Common myeloid progenitor, CD34-positive (primary cell): Measurements from ENCODE around the gene RBFOX2.

Source experiments
- CTCF ChIA-PET: fragments of 350-600 bp; sonication (Branson Sonifier 250); formaldehyde crosslinking; loops from one replicate; lab custom pipeline; 2021; ENCODE audit warnings: antibody characterized with exemption; lab: Charles Lee
- POLR2A ChIA-PET: fragments of 350-600 bp; sonication (Branson Sonifier 250); formaldehyde crosslinking; loops from one replicate; lab custom pipeline; 2021; ENCODE audit warnings: antibody characterized with exemption; lab: Charles Lee
- DNase-seq, 3 donors: peaks; one replicate each; pipeline versions ENCODE4 v3.0.0 to v3.0.0-alpha.2; 2013
- H3K27ac ChIP-seq, 2 experiments: 1 replicate in 1 of 2; 2 replicates in 1 of 2; pipeline ENCODE4 v1.7.0; 2013; ENCODE audit warnings: inconsistent platforms in 2 of 2, low read length in 2 of 2, mild to moderate bottlenecking in 2 of 2, low read depth in 1 of 2, moderate library complexity in 1 of 2; ENCODE audit not compliant: severe bottlenecking in 2 of 2, insufficient read depth in 1 of 2, poor library complexity in 1 of 2
- H3K27me3 ChIP-seq, 5 experiments: replicated peaks in 2 of 5; 1 replicate in 3 of 5; 2 replicates in 2 of 5; pipeline versions ENCODE4 v1.6.1 to v1.7.0; 2013; ENCODE audit warnings: low read length in 4 of 5, mild to moderate bottlenecking in 2 of 5, moderate library complexity in 2 of 5, inconsistent platforms in 1 of 5; ENCODE audit not compliant: insufficient read depth in 5 of 5, control insufficient read depth in 4 of 5
- H3K36me3 ChIP-seq, 4 experiments: 1 replicate in 2 of 4; 2 replicates in 2 of 4; pipeline versions ENCODE4 v1.6.1 to v1.7.0; 2013; ENCODE audit warnings: low read length in 3 of 4, control low read depth in 1 of 4, mild to moderate bottlenecking in 1 of 4; ENCODE audit not compliant: control insufficient read depth in 4 of 4, insufficient read depth in 4 of 4
- H3K4me1 ChIP-seq, 4 experiments: 1 replicate in 3 of 4; 2 replicates in 1 of 4; pipeline versions ENCODE4 v1.6.1 to v1.7.1; 2013; ENCODE audit warnings: low read length in 3 of 4, mild to moderate bottlenecking in 3 of 4, control low read depth in 1 of 4, inconsistent platforms in 1 of 4, moderate library complexity in 1 of 4; ENCODE audit not compliant: control insufficient read depth in 4 of 4, insufficient read depth in 4 of 4; ENCODE audit errors: control extremely low read depth in 1 of 4
- H3K4me3 ChIP-seq, 7 experiments: 1 replicate in 4 of 7; 2 replicates in 3 of 7; pipeline versions ENCODE4 v1.5.1 to v1.7.0; 2013; ENCODE audit warnings: mild to moderate bottlenecking in 7 of 7, low read length in 6 of 7, moderate library complexity in 6 of 7, inconsistent platforms in 2 of 7, low read depth in 2 of 7, control low read depth in 1 of 7; ENCODE audit not compliant: insufficient read depth in 4 of 7, control insufficient read depth in 1 of 7; ENCODE audit errors: extremely low read depth in 1 of 7
- H3K9me3 ChIP-seq, 5 experiments: 1 replicate in 4 of 5; 2 replicates in 1 of 5; pipeline versions ENCODE4 v1.6.1 to v1.7.1; 2013; ENCODE audit warnings: low read length in 4 of 5, mild to moderate bottlenecking in 2 of 5, inconsistent platforms in 1 of 5, low read depth in 1 of 5, moderate library complexity in 1 of 5; ENCODE audit not compliant: control insufficient read depth in 4 of 5, insufficient read depth in 2 of 5; ENCODE audit errors: control extremely low read depth in 1 of 5
- WGBS: methylation state at CpG from one replicate; pipeline ENCODE4 v1.1.5; 2013; ENCODE audit not compliant: insufficient coverage; 5-methylcytosine and 5-hydroxymethylcytosine counted together

RBFOX2 gene

DNA sequence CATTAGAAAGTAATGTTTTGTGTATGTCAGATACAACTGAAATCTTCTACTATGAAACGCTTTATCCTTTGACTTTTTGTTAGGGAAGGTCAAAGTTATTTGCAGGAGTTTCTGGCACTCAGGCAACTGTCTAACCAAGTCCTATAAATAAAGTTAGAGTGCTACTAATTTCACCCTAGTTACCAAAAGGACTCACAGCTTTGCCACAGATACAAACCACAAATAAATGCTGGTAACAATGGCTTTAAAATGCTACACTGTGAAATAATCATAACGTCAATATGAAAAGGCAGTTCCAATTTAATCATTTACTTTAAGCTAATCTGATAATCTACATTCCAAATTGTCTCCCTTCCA, 124.3 kb downstream of the RBFOX2 start:
- POLR2A ChIA-PET = no interaction called here

DNA sequence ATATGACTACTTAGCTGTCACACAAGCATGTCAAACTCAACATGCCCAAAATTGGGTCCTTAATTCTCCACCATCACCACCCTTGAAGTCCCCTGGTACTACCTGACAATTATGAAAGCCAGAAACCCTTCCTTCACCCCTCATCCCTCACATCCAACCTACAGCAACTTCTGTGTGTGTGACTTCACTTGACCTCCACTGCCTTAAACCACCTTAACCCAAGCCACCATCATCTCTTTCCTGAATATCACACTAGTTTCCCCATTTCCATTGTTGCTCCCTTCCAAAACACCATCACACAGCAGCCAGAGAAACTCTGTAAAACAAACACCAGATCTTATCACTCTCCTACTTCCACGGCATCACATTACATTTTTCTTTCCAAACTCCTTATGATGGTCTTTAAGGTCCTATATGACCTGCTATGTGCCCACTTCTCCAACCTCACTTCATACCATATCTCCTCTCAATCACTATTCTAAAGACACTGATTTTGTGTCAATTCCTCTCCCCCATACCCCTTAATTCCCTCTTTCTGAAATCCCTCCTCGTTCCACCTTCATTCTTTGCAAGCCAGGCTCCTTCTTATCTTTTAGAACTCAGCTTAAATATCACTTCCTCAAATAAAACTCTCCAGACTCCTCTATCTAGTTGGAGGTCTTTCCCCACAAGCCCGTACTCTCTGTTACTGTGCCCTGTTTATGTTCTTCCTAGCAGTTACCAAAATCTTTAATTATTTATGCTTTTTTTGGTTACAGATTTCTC, 124.9 kb downstream of the RBFOX2 start:
- H3K36me3 ChIP-seq = no peaks in the 10 kb centered on the region
- ChIA-PET POLR2A (no interaction called here), CTCF (interaction anchor here (1.1 to 2.0 kb wide), 4 partner anchors 11 to 276 kb away, joined by 3 to 5 read pairs (median 4); no protein-coding TSS in a partner anchor)
- peak overlapping the region in 2 of 7 experiments; percentile 8 to 34 for H3K4me3 ChIP-seq
- peak in 2 of 3 donors; percentile 40 to 60 for DNase-seq
- H3K9me3 ChIP-seq = no peaks in the 10 kb centered on the region
- H3K27me3 ChIP-seq = no peaks in the 10 kb centered on the region
- 10% methylated on average over 2 of the region's 3 CpGs for WGBS
- no peak overlapping the region for H3K27ac ChIP-seq
- peaks cover 9 to 21% (median 15%) of the 10 kb centered on the region in 4 experiments for H3K4me1 ChIP-seq

More for the DNA sequence above, 124.3 kb downstream of the RBFOX2 start:
- no peaks in the 10 kb centered on the region for H3K36me3 ChIP-seq
- no peak overlapping the region for H3K4me3 ChIP-seq
- no peak overlapping the region for H3K27ac ChIP-seq
- H3K4me1 ChIP-seq = peaks cover 9 to 21% (median 15%) of the 10 kb centered on the region in 4 experiments
- no CpG with 5 or more reads among the region's 2 CpGs for WGBS
- CTCF ChIA-PET = interaction anchor here (1.1 to 2.0 kb wide), 5 partner anchors 11 to 277 kb away, joined by 3 to 6 read pairs (median 4); no protein-coding TSS in a partner anchor
- H3K9me3 ChIP-seq = no peaks in the 10 kb centered on the region
- no peak for DNase-seq
- H3K27me3 ChIP-seq = no peaks in the 10 kb centered on the region

GRCh38 chr22:35900483-35901168, 128.0 kb downstream of the RBFOX2 start:
- Histone ChIP-seq H3K36me3 (no peaks in the 10 kb centered on the region), H3K4me1 (peaks cover 9 to 21% (median 15%) of the 10 kb centered on the region in 4 experiments), H3K27me3 (no peaks in the 10 kb centered on the region), H3K4me3 (no peak overlapping the region), H3K27ac (no peak overlapping the region), H3K9me3 (no peaks in the 10 kb centered on the region)
- WGBS = 93% methylated on average over 4 of the region's 5 CpGs
- DNase-seq = no peak
- ChIA-PET POLR2A (interaction anchor here (0.6 kb wide), 2 partner anchors 17 to 150 kb away, joined by 3 to 7 read pairs; no protein-coding TSS in a partner anchor), CTCF (interaction anchor here (1.3 to 1.5 kb wide), 2 partner anchors 12 to 21 kb away, joined by 4 to 6 read pairs; no protein-coding TSS in a partner anchor)

DNA sequence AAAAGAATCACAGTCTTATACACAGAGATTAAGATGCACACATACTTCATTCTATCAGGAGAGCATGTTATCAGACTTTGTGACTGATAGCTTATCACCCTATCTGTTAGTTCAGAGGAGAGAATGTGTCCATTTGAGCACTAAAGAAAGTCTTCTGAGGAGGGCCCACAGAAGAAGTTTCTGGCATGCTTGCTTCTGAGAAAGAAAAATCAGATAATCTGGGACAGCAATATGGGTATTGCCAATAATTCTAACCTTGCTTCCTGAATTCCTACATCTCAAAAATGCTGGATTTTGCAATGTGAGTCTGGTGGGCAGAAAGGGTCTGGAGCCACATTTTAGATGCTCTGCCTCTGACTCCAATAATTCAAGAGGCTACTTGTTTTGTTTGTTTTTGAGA, 128.9 kb downstream of the RBFOX2 start:
- Histone ChIP-seq H3K4me1 (peaks cover 9 to 21% (median 15%) of the 10 kb centered on the region in 4 experiments), H3K27ac (no peak overlapping the region), H3K4me3 (no peak overlapping the region), H3K9me3 (no peaks in the 10 kb centered on the region), H3K36me3 (no peaks in the 10 kb centered on the region), H3K27me3 (no peaks in the 10 kb centered on the region)
- CTCF ChIA-PET = no interaction called here
- no peak for DNase-seq
- POLR2A ChIA-PET = no interaction called here

GRCh38 chr22:35896111-35896705, 132.4 kb downstream of the RBFOX2 start:
- no peaks in the 10 kb centered on the region for H3K9me3 ChIP-seq
- ChIA-PET CTCF (no interaction called here), POLR2A (interaction anchor here (0.6 to 0.7 kb wide), 2 partner anchors 27 to 178 kb away, joined by 3 read pairs; partner anchors contain the start of gene APOL5)
- no peak overlapping the region for H3K27ac ChIP-seq
- no peaks in the 10 kb centered on the region for H3K27me3 ChIP-seq
- H3K4me3 ChIP-seq = no peak overlapping the region
- WGBS = 73% methylated on average over 1 of the region's 7 CpGs
- H3K4me1 ChIP-seq = peaks cover 6 to 15% (median 10%) of the 10 kb centered on the region in 4 experiments
- no peak for DNase-seq
- no peaks in the 10 kb centered on the region for H3K36me3 ChIP-seq

DNA sequence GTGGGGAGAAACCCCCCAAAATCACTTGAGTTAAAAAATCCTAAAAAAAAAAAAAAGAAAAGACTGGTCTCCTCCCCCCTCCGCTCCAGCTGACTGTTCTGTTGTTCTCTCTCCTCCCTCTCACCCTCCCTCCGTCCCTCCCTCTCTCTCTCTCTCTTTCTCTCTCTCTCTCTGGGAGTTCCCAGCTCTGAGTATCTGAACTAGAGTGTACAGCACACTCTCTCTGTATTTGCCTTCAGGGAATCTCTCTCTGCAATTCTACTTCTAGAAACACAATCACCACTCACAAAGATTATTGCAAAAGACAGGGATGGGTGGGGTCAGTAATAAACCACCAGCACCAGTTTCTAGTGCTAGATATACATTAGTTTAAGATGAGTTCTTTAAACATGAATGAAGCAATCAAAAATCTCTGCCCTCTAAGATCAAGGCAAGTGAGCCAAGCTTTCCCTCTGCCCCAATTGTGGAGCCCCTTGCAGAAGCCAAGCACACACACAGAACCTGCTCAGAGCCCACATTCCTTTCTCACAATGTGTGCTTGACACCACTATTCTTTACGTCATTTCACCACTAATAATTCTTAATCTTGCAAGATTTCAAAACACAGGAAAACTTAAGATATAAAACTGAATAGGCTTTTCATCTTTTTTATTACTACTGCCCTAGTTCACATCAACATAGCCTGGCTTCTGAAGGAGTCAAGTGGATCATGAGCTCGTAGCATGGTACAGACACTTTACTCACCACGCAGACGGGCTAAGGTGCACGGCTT, 133.5 kb downstream of the RBFOX2 start:
- 90% methylated on average over 6 of the region's 7 CpGs for WGBS

More for the DNA sequence above, 133.5 kb downstream of the RBFOX2 start:
- POLR2A ChIA-PET = interaction anchor here (0.6 kb wide), 1 partner anchor 177 kb away, joined by 3 read pairs; the partner anchor contains the start of gene APOL5
- CTCF ChIA-PET = no interaction called here
- H3K27ac ChIP-seq = no peak overlapping the region
- peaks cover 0 to 8% (median 4%) of the 10 kb centered on the region in 4 experiments for H3K4me1 ChIP-seq
- no peak overlapping the region for H3K4me3 ChIP-seq
- no peaks in the 10 kb centered on the region for H3K9me3 ChIP-seq
- no peaks in the 10 kb centered on the region for H3K36me3 ChIP-seq
- no peak for DNase-seq
- H3K27me3 ChIP-seq = no peaks in the 10 kb centered on the region
